CD4-positive, alpha-beta T cell treated with Interleukin-21 for 1 hour (primary cell): Measurements from ENCODE around the gene ARHGEF3.

ENCODE experiments used
- DNase-seq: peaks from one replicate; pipeline ENCODE4 v3.0.0-alpha.2; 2020

Gene ARHGEF3

DNA sequence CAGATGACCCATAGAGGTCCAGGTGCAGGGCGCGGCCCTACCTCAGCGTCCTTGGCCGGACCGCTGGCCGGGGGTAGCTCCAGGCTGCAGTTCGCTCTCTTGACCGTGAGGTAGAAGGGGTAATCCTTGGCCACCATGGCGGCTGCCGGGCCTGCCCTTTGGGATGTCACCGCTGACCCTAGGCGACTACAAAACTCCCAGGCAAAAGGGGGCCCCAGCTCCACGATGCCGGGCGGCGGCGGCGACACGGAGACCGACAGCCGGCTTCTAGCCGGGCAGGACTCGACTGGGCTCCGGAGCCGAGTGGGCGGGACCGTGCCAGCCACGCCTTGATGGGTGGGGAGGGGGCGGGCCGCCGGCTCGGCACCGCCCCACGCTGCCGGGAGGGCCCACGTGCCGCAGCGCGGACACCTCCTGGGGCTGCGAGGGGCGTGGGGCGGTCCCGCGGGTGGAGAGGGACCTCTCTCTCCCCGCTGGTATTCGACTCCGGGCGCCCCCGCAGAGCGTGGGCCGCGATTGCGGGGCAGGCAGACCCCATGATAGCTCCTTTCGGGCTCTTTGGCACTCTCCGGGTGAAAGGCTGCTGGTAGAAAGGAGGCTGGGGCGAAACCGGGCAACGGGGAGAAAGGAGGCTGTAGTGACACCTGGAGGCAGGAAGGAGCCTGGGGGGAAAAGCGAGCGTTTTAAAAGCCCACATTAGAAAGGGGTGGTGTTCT is at the start of gene ARHGEF3:
Gene ARHGEF3 (minus strand): TSS at position 288 of the 716 bp plus-strand sequence. CDS start 151 bp downstream, at position 137.
- DNase-seq: peak; percentile 91

DNA sequence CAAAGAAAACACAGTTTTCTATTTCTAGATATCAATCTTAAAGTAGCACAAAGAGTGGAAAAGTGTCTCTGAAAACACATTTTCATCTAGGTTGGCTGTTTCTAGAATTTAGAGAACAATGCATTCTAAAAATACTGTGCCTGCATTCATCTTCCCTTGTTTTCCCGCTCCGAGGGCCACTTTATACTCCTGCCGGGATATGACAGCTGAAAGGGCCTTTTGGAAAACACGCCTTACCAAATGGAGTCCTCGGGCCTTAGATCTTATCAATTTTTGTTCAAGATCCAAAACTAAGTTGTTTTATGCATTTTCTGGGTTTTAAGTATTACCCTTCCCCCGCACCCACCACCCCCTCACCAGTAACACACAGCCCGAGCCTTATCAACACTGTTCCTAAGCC is 47.9 kb upstream of the ARHGEF3 start:
- DNase-seq: no peak

GRCh38 chr3:56845505-56845904 is 43.8 kb upstream of the ARHGEF3 start:
- DNase-seq: no peak

GRCh38 chr3:56844536-56844935 is 42.8 kb upstream of the ARHGEF3 start:
- DNase-seq: no peak

DNA sequence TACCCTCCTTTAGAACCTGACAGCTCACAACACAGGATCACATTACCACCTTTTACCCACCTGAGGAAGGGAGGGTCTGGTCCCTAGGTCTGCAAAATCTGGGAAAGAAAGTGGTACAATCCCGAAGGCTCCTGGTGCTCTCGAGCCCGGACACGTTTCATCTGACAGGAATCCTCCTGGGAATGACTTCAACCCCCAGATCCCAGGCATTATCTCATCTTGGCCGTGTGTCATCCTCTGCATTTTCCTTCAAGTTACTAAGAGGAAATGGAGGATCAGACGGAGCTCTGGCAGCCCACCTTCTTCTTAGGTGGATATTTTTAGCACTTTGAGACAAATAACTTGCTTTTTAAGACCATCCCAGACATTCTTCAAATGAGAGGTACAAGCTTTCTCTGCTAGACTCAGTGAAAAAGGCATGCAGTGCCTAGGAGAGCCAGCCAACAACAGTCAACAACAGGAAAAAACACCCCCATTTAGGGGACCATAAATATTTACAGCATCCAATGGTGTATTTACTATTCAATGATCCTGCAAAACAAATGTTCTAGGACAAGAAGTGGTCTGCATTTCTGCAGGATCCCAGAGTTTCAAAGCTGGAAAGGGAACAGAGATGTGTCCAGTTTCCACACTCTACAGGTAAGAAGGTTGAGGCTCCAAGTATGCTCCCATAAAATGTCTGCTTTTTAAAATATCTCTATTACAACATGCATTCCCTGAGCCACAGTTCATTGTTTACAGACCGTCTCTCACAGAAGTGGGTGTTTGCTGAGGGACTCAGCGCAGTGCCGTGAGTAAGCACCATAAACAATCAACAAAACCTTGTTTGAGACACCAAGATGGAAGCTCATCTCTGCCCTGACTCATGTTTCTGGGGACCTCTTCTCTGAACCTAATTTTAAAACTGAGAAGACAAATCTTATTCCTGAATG is 38.3 kb upstream of the ARHGEF3 start:
- no peak for DNase-seq

GRCh38 chr3:56838448-56838847 is 36.7 kb upstream of the ARHGEF3 start:
- no peak for DNase-seq

DNA sequence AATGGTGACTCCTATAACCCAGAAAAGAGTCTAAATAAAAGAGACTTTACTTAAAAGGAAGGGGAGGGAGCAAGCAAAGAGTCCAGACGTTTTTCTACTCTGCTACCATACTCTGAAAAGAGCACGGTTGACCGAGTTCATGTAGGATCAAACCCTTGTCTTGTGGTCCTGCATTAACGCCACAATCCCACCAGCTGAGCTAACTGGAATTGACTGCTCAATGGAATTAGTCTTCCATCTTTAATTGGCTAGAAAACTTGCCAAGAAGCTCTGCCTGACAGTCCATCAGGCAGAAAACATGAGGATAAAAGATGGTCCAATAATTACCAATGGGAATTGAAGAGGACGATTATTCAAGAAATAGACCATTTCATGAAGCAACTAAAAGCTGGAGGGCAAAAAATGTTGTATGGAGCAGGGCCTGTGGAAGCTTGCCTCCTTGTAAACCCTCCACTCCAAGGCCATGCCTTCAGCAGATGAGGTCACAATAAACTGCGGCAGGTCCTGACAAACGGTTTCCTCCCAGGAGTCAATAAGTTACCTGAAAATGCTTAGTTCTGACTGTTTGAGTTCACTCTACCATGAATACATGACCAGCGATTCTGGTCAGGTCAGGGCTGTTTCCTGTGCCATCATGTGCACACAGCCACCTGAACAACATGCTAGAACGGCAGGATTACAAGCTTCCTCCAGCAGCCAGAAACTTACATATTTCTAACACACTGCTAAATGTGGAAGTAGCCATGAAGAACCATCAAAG is 35.6 kb upstream of the ARHGEF3 start:
- DNase-seq: no peak

GRCh38 chr3:56836276-56837163 is 34.8 kb upstream of the ARHGEF3 start:
- no peak for DNase-seq

GRCh38 chr3:56835650-56836227 is 34.0 kb upstream of the ARHGEF3 start:
- DNase-seq: no peak

DNA sequence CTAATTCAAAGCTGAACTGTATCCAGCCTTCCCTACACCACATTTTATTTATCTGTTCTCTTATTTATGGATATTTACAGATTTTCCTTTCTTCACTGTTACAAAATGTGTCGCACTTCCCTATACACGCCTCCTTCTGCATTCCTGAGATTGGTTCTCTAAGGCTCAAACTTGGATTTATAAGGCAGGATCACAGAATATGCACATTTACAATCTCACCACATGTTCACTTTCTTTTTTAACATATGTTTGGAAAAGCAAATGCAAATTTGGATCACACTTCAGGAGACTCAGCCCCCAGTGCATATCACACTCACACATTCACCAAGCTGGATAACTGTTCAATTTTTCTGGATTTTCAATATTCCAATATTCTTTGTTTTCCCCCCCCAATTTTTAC is 31.8 kb upstream of the ARHGEF3 start:
- no peak for DNase-seq

DNA sequence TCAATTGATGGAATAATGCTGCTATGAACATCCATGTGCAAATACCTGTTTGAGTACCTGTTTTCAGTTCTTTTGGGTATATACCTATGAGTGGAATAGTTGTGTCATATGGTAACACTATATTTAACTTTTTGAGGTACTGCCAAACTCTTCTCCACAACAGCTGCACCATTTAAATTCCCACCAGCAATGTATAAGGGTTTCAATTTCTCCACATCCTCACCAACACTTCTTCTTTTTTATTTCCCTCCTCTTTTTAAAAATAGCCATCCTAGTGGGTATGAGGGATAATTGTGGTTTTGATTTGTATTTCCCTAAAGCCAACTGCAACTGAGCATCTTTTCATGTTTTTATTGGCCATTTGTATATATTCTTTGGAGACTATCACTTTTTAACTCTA is 31.3 kb upstream of the ARHGEF3 start:
- DNase-seq: no peak

GRCh38 chr3:56831572-56831971 is 29.8 kb upstream of the ARHGEF3 start:
- DNase-seq: no peak

DNA sequence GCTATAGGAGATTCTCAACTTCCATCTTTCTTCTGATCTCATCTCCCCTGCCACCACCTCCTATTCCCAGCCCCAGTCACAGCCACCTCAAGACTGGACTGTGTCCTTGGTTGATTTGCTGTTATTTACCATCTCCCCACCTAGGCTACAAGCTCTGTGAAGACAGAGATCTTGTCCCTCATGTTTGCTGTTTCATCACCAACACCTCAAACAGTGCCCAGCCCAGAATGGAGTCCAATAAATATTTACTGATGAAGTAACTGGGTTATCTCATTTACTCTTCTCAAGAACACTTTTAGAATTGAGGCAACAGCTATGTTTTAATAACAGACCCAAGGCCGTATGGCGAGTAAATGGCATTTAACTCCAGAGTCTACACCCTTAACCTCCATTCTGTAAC is 29.1 kb upstream of the ARHGEF3 start:
- no peak for DNase-seq

DNA sequence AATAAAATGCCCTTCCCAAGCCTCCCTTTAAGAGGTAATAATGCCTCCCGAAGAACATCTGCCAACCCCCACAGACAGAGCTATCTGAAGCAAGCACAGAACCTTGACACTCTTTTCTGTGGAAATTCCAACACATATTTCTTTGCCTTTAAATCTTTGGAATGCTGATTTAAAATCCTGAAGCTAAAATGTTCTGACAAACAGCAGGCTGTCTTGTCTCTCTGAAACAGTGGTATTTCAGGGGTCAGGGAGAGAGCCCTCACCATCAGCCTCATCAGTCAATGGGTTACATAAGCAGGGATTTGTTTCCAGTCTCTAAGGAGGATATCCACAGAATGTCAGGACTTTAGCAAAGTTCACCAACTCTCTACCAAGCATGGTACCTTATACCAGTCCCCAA is 27.8 kb upstream of the ARHGEF3 start:
- DNase-seq: no peak

DNA sequence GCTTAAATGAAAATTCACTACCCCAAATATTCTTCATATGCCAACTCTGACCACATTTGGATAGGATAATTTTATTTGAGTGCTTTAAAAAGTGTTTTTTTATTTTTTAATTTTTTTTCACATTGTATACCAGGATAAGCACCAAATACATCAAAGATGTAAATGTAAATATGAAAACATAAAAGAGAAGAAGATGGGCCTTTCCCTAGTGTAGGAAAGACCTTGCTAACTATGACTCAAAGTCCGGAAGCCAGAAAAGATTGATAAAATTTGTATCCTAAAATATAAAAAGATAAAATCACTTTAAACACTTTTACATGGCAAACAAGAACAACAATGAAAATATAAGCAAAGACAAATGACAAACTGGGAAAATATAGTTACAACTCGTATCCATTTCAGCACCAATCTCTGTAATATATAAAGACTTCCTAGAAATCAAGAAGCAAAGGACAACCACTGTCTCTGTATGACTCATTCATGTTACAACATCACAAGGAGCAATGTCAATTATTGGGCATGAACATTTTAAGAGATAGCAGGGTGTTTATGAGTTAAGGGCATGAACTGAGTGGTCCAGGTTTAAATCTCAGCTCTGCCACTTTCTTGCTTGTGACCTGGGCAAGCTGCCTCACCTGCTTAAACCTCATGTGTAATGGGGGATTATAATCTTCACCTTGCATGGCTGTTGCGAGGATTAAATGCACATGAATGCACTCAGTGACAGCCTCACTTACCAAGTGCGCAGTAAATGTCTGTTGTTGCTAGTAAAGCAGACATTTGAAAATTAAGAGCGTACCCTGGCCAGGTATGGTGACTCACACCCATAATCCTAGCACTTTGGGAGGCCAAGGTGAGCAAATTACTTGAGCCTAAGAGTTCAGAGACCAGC is 25.3 kb upstream of the ARHGEF3 start:
- no peak for DNase-seq

- no peak for DNase-seq
These were observed 24.1 kb upstream of the ARHGEF3 start for GRCh38 chr3:56825567-56826438.

DNA sequence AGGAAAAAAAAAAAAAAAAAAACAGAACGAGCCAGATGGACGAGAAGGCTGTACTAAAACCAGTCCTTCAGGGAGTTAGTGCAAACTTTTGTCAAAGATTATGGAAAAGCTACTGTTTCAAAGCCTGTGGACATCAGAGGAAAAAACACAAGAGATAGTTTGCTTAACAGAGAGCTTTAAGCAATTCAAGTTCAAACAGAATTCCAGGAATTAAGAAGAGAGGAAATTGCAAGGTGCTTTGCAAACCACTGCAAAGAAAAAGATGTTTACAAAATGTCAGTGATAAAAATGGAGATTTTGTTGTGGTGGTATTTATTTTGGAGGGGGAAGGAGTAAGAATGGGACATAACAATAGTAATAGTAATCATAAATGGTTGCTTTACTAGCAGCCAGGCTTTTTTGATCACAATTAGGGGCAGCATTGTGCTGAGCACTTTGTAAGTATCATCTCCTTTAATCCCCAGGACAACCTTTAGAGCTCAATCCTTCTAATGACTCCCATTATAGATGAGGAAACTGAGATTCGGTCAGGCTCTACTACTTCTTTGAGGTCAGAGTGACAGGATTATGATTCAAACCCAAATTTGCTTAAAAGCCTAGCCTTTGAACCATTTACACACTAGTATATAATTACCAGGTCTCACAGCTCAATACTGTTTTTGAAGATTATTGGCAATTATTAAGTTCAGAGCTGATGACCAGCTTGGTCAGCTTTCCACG is 22.4 kb upstream of the ARHGEF3 start:
- DNase-seq: no peak

- no peak for DNase-seq
These were observed 21.7 kb upstream of the ARHGEF3 start for GRCh38 chr3:56823421-56823926.

GRCh38 chr3:56822501-56822900 is 20.8 kb upstream of the ARHGEF3 start:
- no peak for DNase-seq
